ENCODE results near the gene CCDC27. TPM values are rescaled to one million over a fixed set of nuclear protein-coding genes. Genes with fewer than 3 reads are reported as not detected.

Gene CCDC27
- polyA plus RNA-seq, 4 donors = 0.07 to 0.27 (median 0.19) TPM

DNA sequence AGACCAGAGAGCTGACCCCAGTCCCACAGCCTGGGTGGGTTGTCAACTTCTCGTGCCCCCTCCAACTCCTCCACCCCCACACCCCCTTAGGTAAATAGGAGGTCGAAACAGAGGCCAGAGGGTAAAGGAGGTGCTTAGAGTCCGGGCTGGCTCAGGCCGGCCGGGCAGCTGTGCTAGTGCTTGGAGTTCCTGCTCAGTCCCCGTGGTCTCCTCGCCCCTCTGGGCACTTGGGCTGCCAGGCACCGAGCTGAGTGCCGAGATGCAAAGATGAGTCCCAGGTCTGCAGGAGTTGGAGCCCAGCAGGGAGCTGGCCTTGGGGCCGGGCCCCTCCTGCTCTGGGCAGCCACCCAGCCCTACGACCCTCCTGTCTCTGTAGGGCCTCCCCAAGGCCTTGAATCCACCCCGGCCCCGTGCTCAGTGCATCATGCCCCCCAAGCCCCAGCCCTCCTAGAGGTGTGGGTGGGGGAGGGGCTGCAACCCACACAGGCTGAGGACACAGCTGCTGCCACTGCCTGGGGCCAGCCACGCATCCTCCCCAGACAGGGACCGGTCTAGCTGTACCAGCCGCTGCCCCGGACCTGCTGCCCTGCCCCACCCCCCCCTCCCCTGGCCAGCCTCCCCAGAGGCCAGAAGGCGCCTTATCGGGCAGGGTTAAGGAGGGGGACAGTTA is 22.2 kb downstream of the CCDC27 start:
- no peak for DNase-seq (ENCODE audit: low read depth in 4 of 4, low spot score in 3 of 4)

DNA sequence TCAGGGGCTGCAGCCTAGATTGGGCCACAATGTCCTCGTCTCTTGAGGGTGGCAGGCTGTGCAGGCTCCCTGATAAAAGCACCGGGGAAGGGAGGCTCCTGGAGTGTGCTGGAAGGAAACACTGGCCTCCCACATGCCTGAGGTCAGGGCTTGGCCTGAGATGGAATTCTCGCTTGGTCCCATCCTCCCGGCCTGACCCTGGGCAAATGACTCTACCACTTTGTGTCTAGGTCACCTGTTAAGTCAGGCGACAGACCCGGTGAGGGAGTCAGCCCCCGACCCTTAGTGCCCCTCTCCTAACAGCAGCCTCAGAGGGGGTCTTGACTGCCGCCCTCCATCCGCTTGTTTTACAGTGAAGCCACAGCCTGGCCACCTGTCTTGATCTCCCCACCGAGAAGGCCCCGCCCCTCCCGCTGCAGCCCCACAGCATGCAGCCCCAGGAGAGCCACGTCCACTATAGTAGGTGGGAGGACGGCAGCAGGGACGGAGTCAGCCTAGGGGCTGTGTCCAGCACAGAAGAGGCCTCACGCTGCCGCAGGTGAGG is 22.8 kb downstream of the CCDC27 start:
- no peak for DNase-seq (ENCODE audit: low read depth in 4 of 4, low spot score in 3 of 4)

GRCh38 chr1:3775490-3776230 is 23.4 kb downstream of the CCDC27 start:
- peak in 1 of 4 donors; percentile 49 for DNase-seq (ENCODE audit: low read depth in 4 of 4, low spot score in 3 of 4)

DNA sequence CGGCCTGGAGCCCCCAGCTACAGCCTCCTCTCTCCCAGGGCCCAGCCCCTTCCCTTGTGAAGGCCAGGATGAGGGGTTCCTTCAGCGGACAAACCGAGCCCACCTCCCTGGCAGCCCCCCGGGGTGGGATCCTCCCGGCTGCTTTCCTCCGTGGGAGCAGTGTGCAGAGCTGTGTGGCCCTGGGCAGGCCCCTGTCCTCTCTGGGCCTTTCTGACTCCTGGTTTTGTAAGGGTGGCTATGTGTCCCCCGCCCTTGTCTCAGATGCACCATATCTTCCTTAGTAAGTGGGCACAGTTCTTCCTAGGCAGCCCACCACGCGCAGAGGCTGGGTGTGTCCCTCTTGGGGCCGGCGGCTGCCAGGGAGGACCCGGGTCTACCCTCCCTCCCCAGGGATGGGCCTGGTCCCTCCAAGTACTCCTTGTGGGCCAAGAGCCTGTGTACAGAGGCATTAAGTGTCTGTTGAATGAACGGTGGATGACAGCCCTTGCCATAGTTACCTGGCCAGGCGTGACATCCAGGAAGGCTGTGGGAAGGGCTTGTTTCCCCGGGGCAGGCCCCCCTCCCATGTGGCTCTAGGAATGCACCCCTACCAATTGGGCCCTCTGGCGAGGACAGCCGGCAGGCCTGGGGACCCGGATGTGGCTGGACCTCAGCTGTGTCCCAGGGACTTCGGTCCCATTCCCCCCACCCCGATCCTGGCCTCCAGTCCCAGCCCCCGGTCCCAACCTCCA is 24.1 kb downstream of the CCDC27 start:
- no peak for DNase-seq (ENCODE audit: low read depth in 4 of 4, low spot score in 3 of 4)

- DNase-seq (ENCODE audit: low read depth in 4 of 4, low spot score in 3 of 4) = no peak
Observed at GRCh38 chr1:3777078-3777547, 24.9 kb downstream of the CCDC27 start.

GRCh38 chr1:3777647-3778589 is 25.7 kb downstream of the CCDC27 start:
- no peak for DNase-seq (ENCODE audit: low read depth in 4 of 4, low spot score in 3 of 4)

- DNase-seq (ENCODE audit: low read depth in 4 of 4, low spot score in 3 of 4) = no peak
Observed at GRCh38 chr1:3778590-3779264, 26.5 kb downstream of the CCDC27 start.

DNA sequence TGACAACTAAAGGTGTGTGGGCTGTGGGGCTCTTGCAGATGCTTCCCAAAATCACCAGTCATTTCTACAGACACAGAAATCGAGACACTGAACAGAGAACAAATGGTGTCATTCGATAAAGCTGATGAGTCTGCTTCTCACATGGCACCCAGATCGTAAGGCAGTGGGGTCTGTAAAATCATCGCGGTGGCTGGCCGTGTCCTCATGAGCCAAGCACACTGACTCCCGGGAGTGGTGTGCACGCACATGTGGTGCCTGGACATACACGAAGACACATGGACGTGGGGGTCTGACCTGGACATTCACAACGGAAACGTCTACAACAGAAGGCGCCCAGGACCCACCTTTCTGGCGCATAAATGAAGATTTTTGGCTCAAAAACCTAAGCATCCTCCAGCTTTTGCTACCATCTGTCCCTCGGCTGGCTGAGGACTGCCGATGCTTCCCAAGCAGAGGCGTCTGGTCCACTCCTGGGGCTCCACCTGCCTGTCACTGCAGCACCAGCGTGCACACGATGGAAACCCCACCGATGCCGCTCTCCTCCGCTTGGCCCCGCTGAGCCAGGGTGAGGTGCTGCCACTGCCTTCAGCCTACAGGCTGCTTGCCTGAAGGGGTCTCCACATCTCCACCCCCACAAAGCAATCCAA is 27.1 kb downstream of the CCDC27 start:
- no peak for DNase-seq (ENCODE audit: low read depth in 4 of 4, low spot score in 3 of 4)

DNA sequence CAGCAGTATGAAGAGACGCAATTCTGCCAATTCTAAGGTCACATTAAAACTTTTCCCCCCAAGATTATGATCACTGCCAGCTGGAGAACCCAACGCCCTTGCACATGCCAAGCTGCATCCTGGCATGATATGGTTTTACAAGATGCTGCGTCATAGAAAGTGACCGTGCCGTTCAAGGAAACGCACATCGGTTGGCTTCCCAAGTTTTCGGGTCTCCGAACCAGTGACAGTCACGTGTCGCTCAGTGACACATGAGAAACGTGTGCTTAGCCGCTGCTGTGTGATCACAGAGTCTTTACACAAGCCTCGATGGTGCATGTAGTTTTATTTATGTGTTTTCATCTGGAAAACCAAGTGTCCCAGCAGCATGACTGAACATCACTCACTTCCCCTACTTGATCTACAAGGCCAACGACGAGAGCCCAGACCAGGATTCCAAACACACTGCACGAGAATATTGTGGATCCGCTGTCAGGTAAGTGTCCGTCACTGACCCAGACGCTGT is 27.7 kb downstream of the CCDC27 start:
- no peak for DNase-seq (ENCODE audit: low read depth in 4 of 4, low spot score in 3 of 4)

- no peak for DNase-seq (ENCODE audit: low read depth in 4 of 4, low spot score in 3 of 4)
Observed at GRCh38 chr1:3780901-3781300, 28.7 kb downstream of the CCDC27 start.

- no peak for DNase-seq (ENCODE audit: low read depth in 4 of 4, low spot score in 3 of 4)
Observed at GRCh38 chr1:3783651-3784474, 31.6 kb downstream of the CCDC27 start.

DNA sequence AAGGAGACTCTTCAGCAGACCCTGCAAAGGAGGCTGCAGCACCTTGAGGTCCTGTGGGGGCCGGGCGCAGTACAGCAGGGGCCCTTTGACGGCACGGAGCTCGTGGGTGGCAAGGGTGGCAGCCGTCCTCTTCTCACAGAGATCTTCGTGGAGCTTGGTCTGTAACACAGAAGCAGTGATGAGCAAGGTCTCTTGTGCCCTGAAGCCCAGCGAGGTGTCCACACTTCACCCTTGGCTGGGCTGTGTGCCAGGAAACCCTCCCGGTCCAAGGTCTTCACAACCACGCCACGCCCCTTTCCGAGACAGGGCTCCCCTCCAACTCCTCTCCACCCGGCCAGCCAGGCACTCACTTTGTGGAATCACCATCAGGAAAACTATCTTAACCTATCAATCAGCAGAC is 32.8 kb downstream of the CCDC27 start:
- DNase-seq (ENCODE audit: low read depth in 4 of 4, low spot score in 3 of 4) = no peak

DNA sequence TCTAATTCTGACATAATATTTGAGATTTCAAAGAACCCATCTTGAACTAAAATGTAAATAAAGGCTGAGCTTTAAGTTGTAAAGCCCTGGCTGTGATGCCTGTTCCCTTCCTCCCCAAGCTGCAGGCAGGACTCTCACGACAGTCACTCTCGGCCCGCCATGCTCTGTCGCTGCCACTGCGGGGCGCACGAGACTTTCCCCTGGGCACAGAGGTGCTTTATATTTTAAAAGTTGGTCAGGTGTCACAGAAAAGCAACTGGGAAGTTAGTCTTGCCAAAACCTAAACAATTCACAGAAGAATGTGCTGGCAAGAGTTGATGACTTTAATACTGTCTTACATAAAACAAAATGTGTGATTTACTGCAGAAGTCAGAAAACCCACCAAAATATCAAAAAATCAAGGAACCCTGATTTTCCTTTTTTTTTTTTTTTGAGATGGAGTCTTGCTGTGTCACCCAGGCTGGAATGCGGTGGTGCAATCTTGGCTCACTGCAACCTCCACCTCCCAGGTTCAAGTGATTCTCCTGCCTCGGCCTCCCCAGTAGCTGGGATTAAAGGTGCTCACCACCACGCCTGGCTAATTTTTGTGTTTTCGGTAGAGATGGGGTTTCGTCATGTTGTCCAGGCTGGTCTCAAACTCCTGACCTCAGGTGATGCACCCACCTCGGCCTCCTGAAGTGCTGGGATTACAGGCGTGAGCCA is 33.4 kb downstream of the CCDC27 start:
- DNase-seq (ENCODE audit: low read depth in 4 of 4, low spot score in 3 of 4) = no peak

DNA sequence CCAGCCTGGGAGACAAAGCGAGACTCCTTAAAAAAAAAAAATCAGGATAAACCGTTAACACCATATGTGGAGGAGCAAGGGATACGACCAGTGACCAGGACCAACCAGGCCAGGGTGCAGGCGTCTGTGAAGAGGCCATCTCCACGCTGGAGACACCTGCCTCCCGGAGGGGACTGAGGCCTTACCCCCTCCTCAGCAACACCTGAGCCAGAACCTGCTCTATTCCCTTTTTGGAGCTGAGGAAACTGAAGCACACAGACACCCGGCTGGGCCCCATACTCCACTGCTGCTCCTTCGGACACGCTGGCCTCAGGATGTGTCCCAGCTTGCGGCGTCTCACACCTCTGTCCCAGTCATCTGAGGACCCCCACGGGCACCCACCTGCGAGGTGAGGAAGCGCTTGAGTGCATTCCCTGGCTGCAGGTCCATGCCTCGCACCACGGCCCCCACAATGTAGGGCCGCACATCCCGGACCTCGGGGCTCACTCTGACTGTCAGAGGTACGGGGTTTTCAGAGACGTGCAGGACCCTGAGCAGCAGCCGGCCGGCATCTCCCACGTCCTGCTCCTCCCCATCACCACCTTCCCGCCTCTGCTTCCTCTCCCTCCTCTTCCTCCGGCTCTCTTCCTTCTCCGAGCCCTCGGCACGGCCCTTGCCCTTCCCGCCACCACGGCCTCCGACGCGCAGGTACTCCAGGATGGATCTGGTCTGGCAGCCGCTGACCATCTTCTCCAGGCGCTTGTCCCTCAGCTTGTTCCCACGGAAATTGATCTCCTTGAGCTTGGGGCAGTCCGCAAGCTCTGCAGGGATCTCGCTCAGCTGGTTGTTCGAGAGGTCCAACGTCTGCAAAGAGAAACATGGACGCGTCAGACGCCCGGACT is 34.5 kb downstream of the CCDC27 start:
- DNase-seq (ENCODE audit: low read depth in 4 of 4, low spot score in 3 of 4) = no peak

DNA sequence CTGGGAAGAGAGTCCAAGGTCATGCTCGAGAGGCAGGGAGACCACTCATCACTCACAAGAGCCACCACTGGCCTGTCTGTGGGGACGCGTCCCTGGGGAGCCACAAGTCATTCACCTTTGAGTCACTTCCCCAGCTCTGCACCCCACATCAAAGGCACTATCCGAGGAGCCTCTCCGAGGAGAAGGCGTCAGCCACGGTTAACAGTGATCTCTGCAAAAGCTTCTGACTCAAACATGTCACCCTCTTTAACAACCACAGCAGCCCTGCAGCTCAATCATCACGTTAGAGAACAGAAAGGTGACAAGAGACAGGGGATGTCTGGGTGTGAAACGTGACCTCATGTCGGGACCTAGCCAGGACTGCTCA is 35.1 kb downstream of the CCDC27 start:
- no peak for DNase-seq (ENCODE audit: low read depth in 4 of 4, low spot score in 3 of 4)
